Measurements from ENCODE around the gene LIG3.
"Not testable (repeated sequence)": the region's sequence is repeated elsewhere in the genome, so short reads cannot be mapped to it uniquely, and the experiment has no call there.

The LIG3 gene

DNA sequence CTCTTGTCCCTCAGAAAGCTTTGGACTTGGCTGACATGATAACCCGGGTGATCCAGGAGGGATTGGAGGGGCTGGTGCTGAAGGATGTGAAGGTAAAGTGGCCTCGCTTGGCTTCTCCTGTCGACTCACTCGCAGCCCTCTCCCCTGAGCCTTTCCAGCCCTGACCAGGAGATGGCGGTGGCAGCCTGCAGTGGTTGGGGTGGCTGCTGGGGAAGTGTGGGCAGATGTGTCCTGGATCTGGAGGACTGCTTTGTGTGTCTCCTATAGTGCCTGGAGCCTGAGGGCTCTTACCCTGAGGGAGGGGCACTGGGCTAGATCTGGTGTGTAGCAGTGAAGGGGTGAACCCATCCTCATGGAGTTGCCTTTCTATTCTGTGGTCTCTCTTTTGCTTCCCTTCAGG is 17.9 kb downstream of the LIG3 start:
- peak; percentile 46 to 69 (median 58) for DNase-seq (ENCODE audit: low read depth in 4 of 4, low spot score in 1 of 4)

DNA sequence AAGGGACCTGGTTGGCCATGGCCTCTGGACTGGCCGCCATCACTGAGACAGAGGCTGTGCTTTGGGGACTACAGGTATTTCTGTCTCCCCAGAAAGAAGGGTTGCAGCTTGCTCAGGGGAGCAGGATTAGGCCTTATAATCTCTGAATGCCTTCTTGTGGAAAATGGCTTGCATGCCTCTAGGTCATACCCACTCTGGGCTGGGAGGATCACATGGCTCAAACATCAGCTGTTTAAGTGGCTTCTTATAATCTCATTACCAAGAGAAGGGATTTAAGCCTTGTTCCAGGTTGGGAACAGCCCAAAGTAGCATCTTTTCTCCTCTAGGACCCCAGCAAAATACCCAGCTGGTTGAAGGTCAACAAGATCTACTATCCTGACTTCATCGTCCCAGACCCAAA is 19.1 kb downstream of the LIG3 start:
- DNase-seq (ENCODE audit: low read depth in 4 of 4, low spot score in 1 of 4), result no peak

- not testable (repeated sequence) for DNase-seq (ENCODE audit: low read depth in 4 of 4, low spot score in 1 of 4)
Measured at GRCh38 chr17:35000965-35001364, 20.7 kb downstream of the LIG3 start.

DNA sequence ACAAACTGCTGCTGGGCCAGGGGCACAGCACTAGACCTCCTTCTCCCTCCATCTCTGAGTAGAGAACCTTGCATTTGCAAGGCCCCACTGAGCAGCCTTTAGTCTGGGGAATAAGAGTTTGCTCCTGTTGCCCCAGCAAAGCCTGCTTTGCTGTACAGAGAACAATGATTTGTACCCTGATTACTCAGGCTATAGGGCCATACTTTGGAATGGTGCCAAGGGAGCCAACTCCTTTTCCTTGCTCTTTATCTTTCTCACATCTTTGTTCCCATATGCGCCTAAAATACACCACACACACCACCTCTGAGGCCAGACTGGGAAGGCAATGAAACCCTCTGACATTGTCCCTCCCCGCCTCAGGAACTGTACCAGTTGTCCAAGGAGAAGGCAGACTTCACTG is 21.2 kb downstream of the LIG3 start:
- DNase-seq (ENCODE audit: low read depth in 4 of 4, low spot score in 1 of 4), result no peak

DNA sequence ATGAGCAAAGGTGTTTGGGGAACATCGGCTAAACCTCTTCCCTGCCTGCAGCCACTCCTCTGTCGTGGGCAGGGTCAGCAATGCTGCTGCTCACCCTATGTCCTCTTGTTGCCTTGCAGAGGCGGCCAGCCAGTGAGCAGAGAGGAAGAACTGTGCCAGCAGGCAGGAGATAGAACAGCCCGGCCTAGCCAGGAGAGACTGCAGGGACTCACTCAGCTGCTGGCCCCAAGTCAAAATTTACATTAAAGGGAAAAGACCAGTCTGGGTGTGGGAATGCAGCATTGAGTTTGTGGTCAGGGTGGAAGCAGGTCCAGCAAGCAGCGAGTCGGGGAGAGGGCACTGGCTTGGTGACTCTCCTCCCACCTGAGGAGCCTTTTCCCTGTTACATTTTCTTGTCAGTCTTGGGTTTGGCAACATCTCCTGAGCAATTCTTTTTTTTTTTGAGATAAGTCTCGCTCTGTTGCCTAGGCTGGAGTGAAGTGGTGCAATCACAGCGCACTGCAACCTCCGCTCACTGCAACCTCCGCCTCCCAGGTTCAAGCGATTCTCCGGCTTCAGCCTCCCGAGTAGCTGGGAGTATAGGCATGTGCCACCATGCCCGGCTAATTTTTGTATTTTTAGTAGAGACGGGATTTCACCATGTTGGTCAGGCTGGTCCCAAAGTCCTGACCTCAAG is 22.7 kb downstream of the LIG3 start:
- DNase-seq (ENCODE audit: low read depth in 4 of 4, low spot score in 1 of 4), result no peak

DNA sequence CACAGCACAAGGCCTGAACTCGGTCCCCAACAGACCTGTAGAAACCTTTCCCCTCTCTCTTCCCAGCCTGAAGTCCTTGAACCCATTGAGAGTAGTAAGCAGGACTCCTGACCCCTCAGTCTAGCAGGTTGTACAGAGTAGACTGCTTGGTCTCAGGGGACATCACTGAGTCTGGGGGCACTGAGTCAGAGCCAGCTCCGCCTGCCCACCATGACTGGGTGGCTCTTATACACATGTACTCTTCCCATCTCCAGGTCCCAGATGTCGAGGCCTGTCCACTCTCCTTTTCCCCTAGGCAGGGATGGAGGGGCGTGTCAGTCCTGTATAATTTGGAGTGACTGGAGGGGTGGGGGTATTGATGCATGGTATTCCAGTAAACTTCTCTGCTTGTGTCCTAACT is 23.5 kb downstream of the LIG3 start:
- DNase-seq (ENCODE audit: low read depth in 4 of 4, low spot score in 1 of 4), result no peak

DNA sequence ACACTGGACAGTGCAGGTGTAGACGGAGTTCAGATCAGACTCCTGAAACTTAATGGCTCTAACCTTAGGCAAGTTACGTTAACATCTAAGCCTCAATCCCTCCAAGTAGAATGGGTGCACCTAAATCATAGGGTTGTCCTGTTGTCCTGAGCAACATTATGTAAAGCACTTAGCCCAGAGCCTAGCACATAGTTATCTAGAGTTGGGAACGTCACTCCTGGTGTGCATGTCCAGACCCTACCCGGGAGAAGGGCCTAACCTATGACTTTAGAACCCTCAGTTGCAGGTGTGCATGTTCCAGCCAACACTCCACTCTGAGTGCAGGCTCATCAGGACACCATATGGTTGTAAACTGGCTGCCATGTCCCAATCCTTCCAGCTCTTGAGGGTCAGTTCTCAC is 26.0 kb downstream of the LIG3 start:
- DNase-seq (ENCODE audit: low read depth in 4 of 4, low spot score in 1 of 4), result no peak

DNA sequence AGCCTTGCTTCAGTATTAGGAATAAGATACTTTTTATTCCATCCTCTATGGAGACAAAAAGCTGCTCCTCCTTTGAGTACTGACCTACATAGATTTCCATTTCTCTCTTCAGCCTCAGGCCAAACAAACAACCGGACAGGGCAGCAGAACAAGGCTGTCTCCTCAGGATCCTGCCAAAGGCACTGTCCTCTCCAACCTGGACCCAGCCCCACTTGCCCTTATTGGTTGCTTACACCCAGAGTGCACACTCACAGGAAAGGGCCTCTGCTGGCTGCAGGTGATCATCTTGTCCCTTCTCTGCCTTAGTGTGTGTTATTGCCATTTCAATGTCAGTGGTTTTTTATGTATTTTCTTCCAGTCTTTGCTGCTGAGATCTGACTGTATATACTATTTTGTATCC is 26.6 kb downstream of the LIG3 start:
- DNase-seq (ENCODE audit: low read depth in 4 of 4, low spot score in 1 of 4), result no peak

- no peak for DNase-seq (ENCODE audit: low read depth in 4 of 4, low spot score in 1 of 4)
Measured at GRCh38 chr17:35010093-35010492, 29.8 kb downstream of the LIG3 start.

- no peak for DNase-seq (ENCODE audit: low read depth in 4 of 4, low spot score in 1 of 4)
Measured at GRCh38 chr17:35011671-35012216, 31.4 kb downstream of the LIG3 start.

DNA sequence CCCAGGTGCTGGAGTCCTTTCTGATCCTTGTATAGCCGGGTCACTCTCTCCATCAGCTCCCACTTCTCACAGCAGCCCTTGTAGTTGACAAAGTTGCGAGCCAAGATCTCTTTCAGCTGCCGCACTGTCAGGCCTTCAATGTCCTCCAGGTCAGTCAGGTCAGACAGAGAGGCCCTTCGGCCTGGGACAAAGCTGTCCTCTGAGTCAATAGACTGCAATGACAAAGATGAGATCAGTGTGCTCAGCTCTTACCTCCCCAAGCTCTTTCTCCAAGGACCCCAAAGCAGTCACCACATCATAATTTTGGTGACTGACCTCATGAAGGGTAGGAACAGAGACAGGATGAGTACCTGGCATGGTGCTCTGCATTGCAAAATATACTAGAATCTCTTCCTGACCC is 36.1 kb downstream of the LIG3 start:
- no peak for DNase-seq (ENCODE audit: low read depth in 4 of 4, low spot score in 1 of 4)

DNA sequence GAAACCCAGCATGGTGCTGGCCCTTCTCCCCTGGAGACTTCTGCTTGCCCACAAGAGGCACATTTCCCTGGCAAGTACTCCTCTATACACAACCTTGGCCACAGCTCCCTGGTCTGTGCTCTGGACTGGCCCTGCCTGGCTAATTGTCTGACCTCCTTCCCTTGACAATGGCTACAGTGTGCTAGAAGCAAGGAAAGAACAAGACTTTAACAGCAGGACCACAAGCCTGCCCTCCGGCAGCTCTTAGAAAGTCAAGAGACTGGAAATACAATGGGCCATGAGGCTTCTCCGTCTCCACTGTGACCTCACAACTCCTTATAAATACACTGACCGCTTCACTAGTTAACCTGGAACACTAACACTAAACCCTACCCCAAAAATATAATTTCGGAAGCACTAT is 36.7 kb downstream of the LIG3 start:
- DNase-seq (ENCODE audit: low read depth in 4 of 4, low spot score in 1 of 4), result no peak

DNA sequence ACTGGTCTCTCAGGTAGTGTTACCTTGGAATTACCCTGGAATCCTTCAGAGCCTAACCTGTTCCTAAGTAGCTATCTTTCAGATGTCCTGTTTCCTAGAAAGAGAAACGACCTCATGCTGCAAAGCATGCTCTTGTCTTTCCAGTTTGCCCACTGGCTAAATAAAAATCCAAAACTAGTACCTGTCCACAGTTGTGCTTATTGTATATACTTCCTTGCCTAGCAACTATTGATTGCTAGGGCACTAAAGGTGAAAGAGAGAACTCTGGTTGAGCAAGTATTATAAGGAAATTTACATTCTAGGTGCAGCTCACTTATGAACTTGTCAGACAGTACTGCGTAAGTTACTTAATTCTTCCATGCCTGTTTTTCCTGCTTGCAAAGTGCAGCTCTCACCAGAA is 38.5 kb downstream of the LIG3 start:
- no peak for DNase-seq (ENCODE audit: low read depth in 4 of 4, low spot score in 1 of 4)

GRCh38 chr17:35019386-35020179 is 39.3 kb downstream of the LIG3 start:
- DNase-seq (ENCODE audit: low read depth in 4 of 4, low spot score in 1 of 4), result no peak

- no peak for DNase-seq (ENCODE audit: low read depth in 4 of 4, low spot score in 1 of 4)
Measured at GRCh38 chr17:35021520-35022380, 41.4 kb downstream of the LIG3 start.

GRCh38 chr17:35022536-35023063 is 42.3 kb downstream of the LIG3 start:
- DNase-seq (ENCODE audit: low read depth in 4 of 4, low spot score in 1 of 4), result peak; percentile 30 to 62 (median 54)

DNA sequence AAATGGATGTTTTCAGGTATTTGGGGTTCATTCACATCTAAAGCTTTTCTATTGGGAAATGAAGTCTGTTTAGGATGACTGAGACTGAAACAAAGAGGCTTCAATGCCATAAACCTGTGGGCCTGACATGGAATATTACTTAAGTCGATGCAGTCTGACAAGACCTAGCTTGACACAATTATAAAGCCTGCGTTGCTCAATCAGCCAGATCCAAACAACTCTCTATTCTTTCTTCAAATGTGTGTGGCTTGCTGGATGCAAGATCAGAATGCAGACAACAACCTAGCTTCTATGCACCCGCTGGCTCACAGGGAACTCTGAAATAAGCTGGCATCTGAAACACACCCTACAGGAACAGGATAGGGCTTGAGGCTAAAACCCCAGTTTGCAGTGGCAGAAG is 43.2 kb downstream of the LIG3 start:
- no peak for DNase-seq (ENCODE audit: low read depth in 4 of 4, low spot score in 1 of 4)

DNA sequence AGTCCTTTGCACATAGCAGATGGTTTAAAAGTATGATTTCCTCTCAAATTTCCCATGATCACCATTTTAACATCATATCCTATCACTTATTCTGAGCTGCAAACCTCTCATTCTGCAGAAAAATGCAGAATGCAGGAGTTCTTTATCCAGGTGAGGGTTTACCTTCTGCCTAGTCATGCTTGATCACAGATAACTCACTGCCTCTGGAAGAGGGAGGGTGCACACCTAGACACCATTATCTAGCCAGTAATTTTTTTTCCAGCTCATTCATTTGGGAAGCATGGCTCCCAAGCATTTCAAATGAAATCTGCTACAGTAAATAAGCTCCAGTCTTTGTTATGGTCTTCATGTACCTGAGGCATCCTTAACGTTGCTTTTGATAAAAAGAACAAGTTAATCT is 45.2 kb downstream of the LIG3 start:
- DNase-seq (ENCODE audit: low read depth in 4 of 4, low spot score in 1 of 4), result no peak

- not testable (repeated sequence) for DNase-seq (ENCODE audit: low read depth in 4 of 4, low spot score in 1 of 4)
Measured at GRCh38 chr17:35028097-35028496, 47.8 kb downstream of the LIG3 start.

DNA sequence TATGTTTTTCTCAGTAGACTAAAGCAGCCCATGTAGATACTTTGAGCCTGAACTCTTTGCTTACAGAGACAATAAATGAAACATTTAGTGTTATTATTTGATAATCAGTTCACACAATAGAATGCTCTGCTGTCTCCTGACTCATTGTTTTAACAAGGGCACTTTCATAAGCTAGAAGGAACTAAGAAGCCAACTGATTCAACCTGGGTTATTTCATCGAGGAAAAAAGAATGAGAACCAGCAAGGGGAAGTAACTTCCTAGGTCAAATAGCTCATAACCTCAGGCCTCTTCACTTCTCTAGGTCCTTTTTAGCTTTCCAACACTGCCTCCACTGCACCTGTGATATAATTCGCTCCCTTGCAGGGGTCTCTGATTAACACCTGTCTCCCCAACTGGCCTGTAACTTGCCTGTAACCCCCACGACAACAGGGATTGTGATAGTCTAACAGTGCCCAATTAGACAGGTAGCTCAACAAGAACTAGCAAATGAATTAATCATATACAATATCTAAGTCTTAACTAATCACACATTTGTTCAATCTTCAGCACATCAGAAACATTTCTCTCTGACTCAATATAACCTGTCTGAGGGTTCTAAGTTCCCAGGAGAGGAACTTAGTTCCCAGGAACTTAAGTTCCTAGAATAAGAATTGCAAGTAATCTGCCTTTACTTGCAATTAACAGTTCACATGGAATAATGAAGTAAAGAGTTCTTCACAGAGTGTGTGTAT is 48.4 kb downstream of the LIG3 start:
- DNase-seq (ENCODE audit: low read depth in 4 of 4, low spot score in 1 of 4), result no peak

GRCh38 chr17:35030780-35031179 is 50.5 kb downstream of the LIG3 start:
- no peak for DNase-seq (ENCODE audit: low read depth in 4 of 4, low spot score in 1 of 4)
